Astrocyte (in vitro differentiated cells and primary cell): Measurements from ENCODE around the gene PRTN3.
"Not testable (repeated sequence)": the region's sequence is repeated elsewhere in the genome, so short reads cannot be mapped to it uniquely, and the experiment has no call there.

Source experiments
- CTCF ChIP-seq: IDR thresholded peaks from 2 replicates; pipeline ENCODE4 v1.5.1; 2011; ENCODE audit warnings: low read depth, mild to moderate bottlenecking, inconsistent platforms, low read length, moderate library complexity; ENCODE audit not compliant: insufficient read depth
- EZH2 ChIP-seq: IDR thresholded peaks from 2 replicates; pipeline ENCODE4 v1.6.1; 2012; ENCODE audit warnings: mild to moderate bottlenecking, low read length, inconsistent platforms; ENCODE audit not compliant: insufficient read depth

GRCh38 chr19:820212-820611 is 20.6 kb upstream of the PRTN3 start:
- not testable (repeated sequence) for TF ChIP-seq CTCF, EZH2
